GM21360 (cell line): Measurements from ENCODE around the gene TSPAN18.

ENCODE experiments used
- ATAC-seq: cut with Tn5 transposase; IDR thresholded peaks from one replicate; pipeline ENCODE4 v1.9.1; 2021; ENCODE audit warnings: mild to moderate bottlenecking, moderate library complexity; ENCODE audit not compliant: unreplicated experiment

Gene TSPAN18

GRCh38 chr11:44776551-44777208, 49.9 kb downstream of the TSPAN18 start:
- no peak for ATAC-seq

- no peak for ATAC-seq
Measured at GRCh38 chr11:44777209-44778194, 50.7 kb downstream of the TSPAN18 start.

- ATAC-seq, result no peak
Measured at GRCh38 chr11:44778195-44779100, 51.7 kb downstream of the TSPAN18 start.

GRCh38 chr11:44779736-44780520, 53.2 kb downstream of the TSPAN18 start:
- no peak for ATAC-seq

- no peak for ATAC-seq
Measured at GRCh38 chr11:44780940-44781631, 54.3 kb downstream of the TSPAN18 start.

GRCh38 chr11:44781655-44782054, 54.9 kb downstream of the TSPAN18 start:
- ATAC-seq, result no peak

GRCh38 chr11:44782478-44782877, 55.7 kb downstream of the TSPAN18 start:
- no peak for ATAC-seq

GRCh38 chr11:44784436-44784760, 57.6 kb downstream of the TSPAN18 start:
- no peak for ATAC-seq

GRCh38 chr11:44784851-44785250, 58.1 kb downstream of the TSPAN18 start:
- ATAC-seq, result no peak

GRCh38 chr11:44785856-44786607, 59.3 kb downstream of the TSPAN18 start:
- ATAC-seq, result no peak

GRCh38 chr11:44787070-44787469, 60.3 kb downstream of the TSPAN18 start:
- ATAC-seq, result no peak

- ATAC-seq, result no peak
Measured at GRCh38 chr11:44787981-44788380, 61.2 kb downstream of the TSPAN18 start.

GRCh38 chr11:44788536-44789261, 61.9 kb downstream of the TSPAN18 start:
- ATAC-seq, result no peak

- ATAC-seq, result no peak
Measured at GRCh38 chr11:44789496-44789895, 62.7 kb downstream of the TSPAN18 start.

GRCh38 chr11:44790211-44790610, 63.4 kb downstream of the TSPAN18 start:
- ATAC-seq, result no peak

- no peak for ATAC-seq
Measured at GRCh38 chr11:44791316-44791925, 64.7 kb downstream of the TSPAN18 start.

GRCh38 chr11:44792171-44792570, 65.4 kb downstream of the TSPAN18 start:
- ATAC-seq, result no peak
